Stimulated activated CD4-positive, alpha-beta T cell treated with anti-CD3 and anti-CD28 coated beads, Interleukin-4, amount 100 ng/mL, for 48 hours (primary cell): ENCODE data around the gene TNNI2.
"Not testable (repeated sequence)": the region's sequence is repeated elsewhere in the genome, so short reads cannot be mapped to it uniquely, and the experiment has no call there.

Experiments
- DNase-seq, 2 donors: peaks; one replicate each; pipeline ENCODE4 v3.0.0-alpha.2; 2020; ENCODE audit warnings: low read depth in 2 of 2

TNNI2 gene

GRCh38 chr11:1838426-1839144 is at the start of gene TNNI2:
Gene TNNI2 (plus strand): TSS chr11:1838981. CDS start chr11:1839697, 716 bp downstream.
- DNase-seq: no peak

GRCh38 chr11:1791912-1792311 is 46.9 kb upstream of the TNNI2 start:
- DNase-seq: no peak

DNA sequence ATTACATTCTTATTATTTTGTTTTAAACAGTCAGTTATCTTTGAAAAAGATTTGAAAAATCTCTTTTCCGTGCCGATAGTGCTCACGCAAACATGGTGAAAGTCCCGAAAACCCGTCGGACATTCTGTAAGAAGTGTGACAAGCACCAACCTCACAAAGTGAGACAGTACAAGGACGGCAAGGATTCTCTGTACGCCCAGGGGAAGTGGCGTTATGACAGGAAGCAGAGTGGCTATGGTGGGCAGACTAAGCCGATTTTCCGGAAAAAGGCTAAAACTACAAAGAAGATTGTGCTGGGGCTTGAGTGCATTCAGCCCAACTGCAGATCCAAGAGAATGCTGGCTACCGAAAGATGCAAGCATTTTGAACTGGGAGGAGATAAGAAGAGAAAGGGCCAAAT is 46.3 kb upstream of the TNNI2 start:
- no peak for DNase-seq

GRCh38 chr11:1793081-1793480 is 45.7 kb upstream of the TNNI2 start:
- no peak for DNase-seq

- no peak for DNase-seq
Observed at GRCh38 chr11:1796413-1797011, 42.3 kb upstream of the TNNI2 start.

DNA sequence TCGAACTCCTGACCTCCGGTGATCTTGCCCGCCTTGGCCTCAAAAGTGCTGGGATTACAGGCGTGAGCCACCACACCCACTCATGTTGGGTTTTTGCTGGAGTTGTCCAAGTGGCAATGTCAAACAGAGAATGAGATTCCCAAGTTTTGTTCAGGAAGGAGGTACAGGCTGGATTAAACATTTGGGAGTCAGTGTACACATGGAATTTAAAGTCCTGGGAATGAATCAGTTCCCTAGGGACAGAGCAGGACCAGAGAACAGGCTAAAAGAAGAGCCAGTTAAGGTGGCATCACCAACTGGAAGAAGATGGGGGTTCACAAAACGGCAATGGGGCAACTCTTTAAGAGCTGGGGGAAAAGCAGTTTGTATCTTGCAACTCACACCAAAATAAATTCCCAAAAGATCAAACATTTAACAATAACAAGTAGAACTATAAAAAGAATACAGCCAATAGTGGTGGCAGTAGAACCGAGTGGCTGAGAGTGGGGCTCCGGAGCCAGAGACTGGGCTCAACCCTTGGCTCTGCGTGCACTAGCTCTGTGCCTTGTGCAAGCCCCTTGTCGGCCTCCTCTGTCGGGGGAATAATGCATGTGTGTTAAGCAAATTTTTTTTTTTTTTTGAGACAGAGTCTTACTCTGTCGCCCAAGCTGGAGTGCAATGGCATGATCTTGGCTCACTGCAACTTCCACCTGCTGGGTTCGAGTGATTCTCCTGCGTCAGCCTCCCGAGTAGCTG is 41.2 kb upstream of the TNNI2 start:
- no peak for DNase-seq

GRCh38 chr11:1803246-1803645 is 35.5 kb upstream of the TNNI2 start:
- no peak for DNase-seq

- DNase-seq: not testable (repeated sequence)
Observed at GRCh38 chr11:1803835-1804519, 34.8 kb upstream of the TNNI2 start.

DNA sequence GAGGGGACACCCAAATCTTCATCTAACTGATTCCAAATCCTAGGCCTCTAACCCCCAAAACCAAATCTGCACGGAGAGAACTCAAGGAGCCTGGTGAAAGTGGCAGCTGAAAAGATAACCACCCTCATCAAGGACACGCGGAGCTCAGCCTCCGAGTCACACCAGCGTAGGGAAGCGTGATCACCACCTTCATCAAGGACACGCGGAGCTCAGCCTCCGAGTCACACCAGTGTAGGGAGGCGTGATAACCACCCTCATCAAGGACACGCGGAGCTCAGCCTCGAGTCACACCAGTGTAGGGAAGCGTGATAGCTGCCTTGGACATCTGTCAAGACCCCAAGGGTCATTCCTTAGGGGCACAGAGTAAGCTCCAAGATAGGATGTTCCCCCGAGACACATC is 33.3 kb upstream of the TNNI2 start:
- DNase-seq: no peak

DNA sequence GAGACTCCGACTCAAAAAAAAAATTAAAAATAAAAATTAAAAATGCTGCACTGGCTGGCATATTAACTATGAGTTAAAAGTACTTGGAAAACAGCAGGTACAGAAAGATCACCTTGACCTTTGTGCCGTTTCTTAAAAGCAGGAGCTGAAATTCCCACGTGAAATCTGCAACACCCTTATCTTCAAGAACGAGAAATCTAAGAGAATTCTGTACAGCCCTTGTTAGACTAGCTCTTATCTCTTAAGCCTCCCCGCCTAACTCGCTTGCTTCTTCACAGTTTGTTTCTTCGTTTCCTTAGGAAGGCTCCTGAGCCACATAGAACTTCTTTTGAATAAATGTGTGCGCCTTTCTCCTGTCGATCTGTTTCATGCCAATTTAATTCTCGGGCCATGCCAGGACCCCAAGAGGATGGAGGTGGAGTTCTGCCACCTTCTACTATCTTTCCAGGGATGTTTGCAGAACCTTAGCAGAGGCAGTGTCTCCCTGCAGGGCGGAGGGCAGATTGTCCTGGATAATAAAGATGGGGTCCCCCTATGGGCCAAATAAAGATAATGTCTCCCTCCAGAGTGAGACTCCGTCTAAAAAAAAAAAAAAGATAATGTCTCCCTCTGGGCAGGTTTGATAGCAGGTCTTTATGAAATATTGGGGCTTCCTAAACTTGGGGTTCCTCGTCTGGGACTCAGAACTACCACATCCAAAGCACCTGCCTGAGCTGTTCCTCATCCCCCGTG is 31.4 kb upstream of the TNNI2 start:
- no peak for DNase-seq

- no peak for DNase-seq
Observed at GRCh38 chr11:1810761-1811160, 28.0 kb upstream of the TNNI2 start.

DNA sequence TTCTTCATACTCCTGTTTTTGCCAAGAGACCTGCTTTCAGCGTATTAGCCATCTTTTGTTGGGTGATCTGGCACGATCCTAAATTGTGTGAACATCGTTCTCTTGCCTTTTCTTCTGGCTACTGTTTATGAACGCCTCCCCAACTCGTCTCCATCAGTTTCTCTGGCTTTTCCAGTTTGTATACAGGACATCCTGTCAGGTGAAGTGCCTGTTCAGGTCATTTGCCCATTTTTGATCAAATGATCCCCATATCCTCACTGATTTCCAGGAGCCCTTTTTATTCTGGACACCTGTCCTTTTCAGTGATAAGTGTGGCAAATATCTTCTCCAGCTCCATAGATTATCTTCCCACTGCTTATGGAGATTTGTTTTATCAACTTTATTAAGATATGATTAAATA is 26.5 kb upstream of the TNNI2 start:
- DNase-seq: no peak

DNA sequence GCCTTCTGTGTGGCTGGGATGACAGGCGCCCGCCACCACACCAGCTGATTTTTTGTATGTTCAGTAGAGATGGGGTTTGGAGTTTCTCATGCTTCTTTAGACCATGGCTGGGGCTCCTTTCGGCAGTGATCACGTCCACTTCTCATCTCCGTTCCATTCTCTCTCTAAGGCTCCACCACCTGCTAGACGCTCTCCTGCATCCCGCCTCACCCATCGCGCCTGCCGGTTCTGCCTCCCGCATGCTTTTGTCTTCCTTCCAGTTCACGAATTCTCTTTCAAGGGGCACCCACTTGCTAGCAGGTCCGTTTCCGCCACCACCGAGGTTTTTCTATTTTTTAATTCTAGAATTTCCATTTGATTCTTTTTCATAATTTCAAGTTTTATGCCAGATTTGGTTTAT is 26.0 kb upstream of the TNNI2 start:
- DNase-seq: no peak

DNA sequence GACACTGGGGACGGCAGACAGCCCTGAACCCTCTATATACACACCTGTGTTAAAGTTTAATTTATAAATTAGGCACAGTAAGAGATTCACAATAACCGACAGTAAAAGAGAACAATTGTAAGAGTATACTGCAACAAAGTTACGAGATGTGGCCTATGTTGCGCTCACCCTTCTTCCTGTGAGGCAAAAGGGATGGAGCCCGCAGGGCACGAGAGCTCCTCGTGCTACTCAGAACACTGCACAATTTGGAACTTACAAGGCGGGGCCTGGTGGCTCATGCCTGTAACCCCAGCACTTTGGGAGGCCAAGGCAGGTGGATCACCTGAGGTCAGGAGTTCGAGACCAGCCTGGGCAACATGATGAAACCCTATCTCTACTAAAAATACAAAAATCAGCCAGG is 25.4 kb upstream of the TNNI2 start:
- not testable (repeated sequence) for DNase-seq

DNA sequence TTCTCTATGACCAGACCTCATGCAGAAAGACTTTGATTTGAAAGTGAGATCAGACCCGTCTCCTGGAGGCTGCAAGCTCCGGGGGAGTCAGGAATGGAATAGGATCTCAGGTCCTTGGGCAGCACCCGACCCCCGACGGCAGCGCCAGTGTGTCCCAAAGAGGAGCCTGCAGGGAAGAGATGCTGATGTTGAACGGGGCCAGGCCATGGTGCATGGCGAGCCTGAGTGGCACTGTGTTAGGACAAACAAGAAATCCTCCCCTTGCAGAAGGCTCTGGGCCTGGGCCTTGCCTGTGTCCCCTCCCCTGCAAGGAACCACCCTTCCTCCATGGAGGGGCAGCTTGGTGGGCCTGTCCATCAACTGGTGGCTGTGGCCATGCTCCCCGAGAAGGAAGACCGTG is 24.1 kb upstream of the TNNI2 start:
- no peak for DNase-seq

- DNase-seq: no peak
Observed at GRCh38 chr11:1815311-1815710, 23.5 kb upstream of the TNNI2 start.

DNA sequence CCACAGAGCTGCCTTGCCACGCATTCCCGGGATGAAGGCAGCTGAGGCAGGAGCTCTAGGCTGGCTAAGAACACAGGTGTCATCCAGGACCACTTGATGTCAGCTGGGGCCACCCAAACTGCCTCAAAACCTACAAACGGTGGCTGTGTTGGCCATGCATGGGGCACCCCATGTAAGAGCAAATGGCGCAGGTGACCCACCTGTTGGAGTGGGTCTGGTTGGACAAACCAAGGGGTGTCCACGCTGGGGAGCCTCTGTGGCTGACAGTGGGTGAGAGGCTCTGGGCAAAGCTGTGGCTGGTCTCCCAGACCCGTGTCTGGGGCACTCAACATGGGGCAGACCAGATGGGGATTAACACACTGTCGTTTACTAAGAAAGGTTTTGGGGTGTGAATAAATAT is 23.0 kb upstream of the TNNI2 start:
- no peak for DNase-seq

GRCh38 chr11:1817000-1817399 is 21.8 kb upstream of the TNNI2 start:
- no peak for DNase-seq

- DNase-seq: no peak
Observed at GRCh38 chr11:1817511-1817910, 21.3 kb upstream of the TNNI2 start.

- no peak for DNase-seq
Observed at GRCh38 chr11:1819074-1819473, 19.7 kb upstream of the TNNI2 start.

- no peak for DNase-seq
Observed at GRCh38 chr11:1820463-1821325, 18.1 kb upstream of the TNNI2 start.
